ENCODE results near the gene SCUBE2. TPM values are rescaled to one million over a fixed set of nuclear protein-coding genes. Genes with fewer than 3 reads are reported as not detected.

SCUBE2 gene
- total and polyA plus RNA-seq, 2 of the 4 experiments (the other 2 are of a cell fraction): 0.43 to 0.72 TPM

GRCh38 chr11:9076046-9076445 lies 15.4 kb downstream of the SCUBE2 start:
- H4K91ac ChIP-seq (ENCODE audit: insufficient read depth, low read depth, low read length): no peak overlapping the region
- no peaks in the 10 kb centered on the region for H4K20me1 ChIP-seq (ENCODE audit: insufficient read depth, low read length)
- no peak overlapping the region for H3K27ac ChIP-seq (ENCODE audit: insufficient read depth, low read length)
- no peaks in the 10 kb centered on the region for H3K9me3 ChIP-seq (ENCODE audit: control insufficient read depth, insufficient read depth, low read length)
- H3K36me3 ChIP-seq (ENCODE audit: control insufficient read depth, insufficient read depth, low read length): no peaks in the 10 kb centered on the region
- no peaks in the 10 kb centered on the region for H3K9me1 ChIP-seq (ENCODE audit: insufficient read depth, low read length)
- H4K8ac ChIP-seq (ENCODE audit: low read depth in 2 of 2, low read length in 2 of 2): no peak overlapping the region
- H3K4me2 ChIP-seq (ENCODE audit: low read depth, low read length): no peak overlapping the region
- H2BK15ac ChIP-seq (ENCODE audit: low read depth, low read length): no peak overlapping the region
- no peak overlapping the region for H3K14ac ChIP-seq (replicated peaks; ENCODE audit: low read depth, low read length)
- H3K9ac ChIP-seq (ENCODE audit: low read depth, low read length): no peak overlapping the region
- no TSS peak for BruUV-seq (replicated peaks)
- CTCF ChIA-PET: no interaction called here
- no peak overlapping the region for H2AK5ac ChIP-seq (ENCODE audit: low read depth, low read length)
- in situ Hi-C loops (cut with MboI; ENCODE audit: low sequenced_read_pairs): no loop called here
- 83% methylated on average over 1 of the region's 3 CpGs; no CpG with 5 or more reads in 1 of the 2 experiments for WGBS, 2 experiments (ENCODE audit: extremely low coverage in 2 of 2, insufficient read length in 1 of 2)
- DNase-seq (no peak), ATAC-seq (ENCODE audit: low read depth) (no peak)
- POLR2A ChIA-PET (ENCODE audit: unreplicated experiment): no interaction called here
- H2BK120ac ChIP-seq (ENCODE audit: low read depth, low read length): no peak overlapping the region
- dilution Hi-C loops (cut with HindIII; ENCODE audit: low sequenced_read_pairs, unreplicated experiment): no loop called here
- H4K5ac ChIP-seq (ENCODE audit: low read depth, low read length): no peak overlapping the region
- TF ChIP-seq ELK1 (IDR thresholded peaks at IDR 0.05; ENCODE audit: borderline replicate concordance, low read depth, low read length) (no peak), USF2 (IDR thresholded peaks at IDR 0.05; ENCODE audit: low read depth, low read length) (no peak), RCOR1 (IDR thresholded peaks at IDR 0.05; ENCODE audit: insufficient replicate concordance, low read length) (no peak), RAD21 (IDR thresholded peaks at IDR 0.05; ENCODE audit: low read length) (no peak), FOS (IDR thresholded peaks at IDR 0.05; ENCODE audit: low read depth, low read length) (no peak), MAZ (IDR thresholded peaks at IDR 0.05; ENCODE audit: borderline replicate concordance, low read depth, low read length) (no peak), CTCF (conservative IDR thresholded peaks at IDR 0.05; ENCODE audit: low read depth, low read length) (no peak), MXI1 (IDR thresholded peaks at IDR 0.05; ENCODE audit: borderline replicate concordance, low read depth, low read length) (no peak), BHLHE40 (IDR thresholded peaks at IDR 0.05; ENCODE audit: low read depth, low read length) (no peak), SMC3 (IDR thresholded peaks at IDR 0.05; ENCODE audit: low read depth, low read length) (no peak), CEBPB (IDR thresholded peaks at IDR 0.05; ENCODE audit: low read depth, low read length) (no peak), CHD1 (IDR thresholded peaks at IDR 0.05; ENCODE audit: low read depth, low read length) (no peak), RFX5 (IDR thresholded peaks at IDR 0.05; ENCODE audit: low read depth, low read length) (no peak)
- H3K27me3 ChIP-seq (ENCODE audit: control insufficient read depth, insufficient read depth, low read length): no peaks in the 10 kb centered on the region
- H2BK5ac ChIP-seq (ENCODE audit: low read depth, low read length, poor library complexity, severe bottlenecking): no peak overlapping the region
- H3K23ac ChIP-seq (ENCODE audit: low read depth, low read length): no peak overlapping the region
- no peak overlapping the region for H3K56ac ChIP-seq (ENCODE audit: extremely low read depth, insufficient read depth, low read length)
- intact Hi-C loops (cut with micrococcal nuclease): loop anchor here (5.0 kb wide), 1 partner anchor 49 kb away; no protein-coding TSS in a partner anchor
- no peak overlapping the region for H2BK20ac ChIP-seq (ENCODE audit: low read depth, low read length)
- H3K4ac ChIP-seq (ENCODE audit: low read depth, low read length): no peak overlapping the region
- H3K18ac ChIP-seq (ENCODE audit: low read depth, low read length): no peak overlapping the region
- no peak overlapping the region for H2AFZ ChIP-seq (replicated peaks; ENCODE audit: low read length, poor library complexity)
- H3K79me1 ChIP-seq (ENCODE audit: low read depth in 1 of 2, low read length in 2 of 2): no peaks in the 10 kb centered on the region
- no peaks in the 10 kb centered on the region; the same call in 1 of the 2 replicates for H3K4me1 ChIP-seq (ENCODE audit: control insufficient read depth, insufficient read depth, low read length)
- no peak overlapping the region for H3K4me3 ChIP-seq (ENCODE audit: insufficient read depth, low read depth, low read length)
- no peak overlapping the region for H2AK9ac ChIP-seq (replicated peaks; ENCODE audit: low read depth, low read length, poor library complexity)

Measured in IMR-90 (cell line).